HUES48 (cell line): ENCODE measurements around the gene BICRAL.

ENCODE experiments used
- H3K27ac ChIP-seq: one replicate; pipeline ENCODE4 v1.7.0; 2013; ENCODE audit warnings: low read depth, low read length, inconsistent platforms
- H3K27me3 ChIP-seq: 2 replicates; pipeline ENCODE4 v1.6.1; 2013; ENCODE audit warnings: mild to moderate bottlenecking, low read length; ENCODE audit not compliant: control insufficient read depth, insufficient read depth
- H3K36me3 ChIP-seq: 2 replicates; pipeline ENCODE4 v1.6.1; 2013; ENCODE audit warnings: low read length; ENCODE audit not compliant: control insufficient read depth, insufficient read depth
- H3K4me1 ChIP-seq: 2 replicates; pipeline ENCODE4 v1.6.1; 2013; ENCODE audit warnings: mild to moderate bottlenecking, low read length; ENCODE audit not compliant: control insufficient read depth, insufficient read depth
- H3K4me3 ChIP-seq: 2 replicates; pipeline ENCODE4 v1.5.1; 2013; ENCODE audit warnings: mild to moderate bottlenecking, low read depth, low read length
- H3K9ac ChIP-seq: 2 replicates; pipeline ENCODE4 v1.6.1; 2013; ENCODE audit warnings: mild to moderate bottlenecking, low read depth, low read length, moderate library complexity
- H3K9me3 ChIP-seq: 2 replicates; pipeline ENCODE4 v1.6.1; 2013; ENCODE audit warnings: low read length; ENCODE audit not compliant: control insufficient read depth, insufficient read depth

Gene BICRAL

GRCh38 chr6:42819803-42820511, 38.1 kb downstream of the BICRAL start:
- Histone ChIP-seq H3K27me3 (no peaks in the 10 kb centered on the region), H3K27ac (peak overlapping the region; percentile 49), H3K9ac (no peak overlapping the region), H3K4me1 (peaks cover 31% of the 10 kb centered on the region), H3K4me3 (no peak overlapping the region), H3K9me3 (no peaks in the 10 kb centered on the region), H3K36me3 (peaks cover 19% of the 10 kb centered on the region)

GRCh38 chr6:42820512-42821340, 38.9 kb downstream of the BICRAL start:
- peaks cover 31% of the 10 kb centered on the region for H3K4me1 ChIP-seq
- peak overlapping the region; percentile 49 for H3K27ac ChIP-seq
- no peaks in the 10 kb centered on the region for H3K9me3 ChIP-seq
- no peak overlapping the region for H3K4me3 ChIP-seq
- H3K9ac ChIP-seq, result no peak overlapping the region
- peaks cover 19% of the 10 kb centered on the region for H3K36me3 ChIP-seq
- H3K27me3 ChIP-seq, result no peaks in the 10 kb centered on the region

GRCh38 chr6:42821341-42821668, 39.5 kb downstream of the BICRAL start:
- peaks cover 20% of the 10 kb centered on the region for H3K36me3 ChIP-seq
- no peaks in the 10 kb centered on the region for H3K9me3 ChIP-seq
- no peak overlapping the region for H3K4me3 ChIP-seq
- peak overlapping the region; percentile 49 for H3K27ac ChIP-seq
- H3K27me3 ChIP-seq, result no peaks in the 10 kb centered on the region
- peaks cover 31% of the 10 kb centered on the region for H3K4me1 ChIP-seq
- no peak overlapping the region for H3K9ac ChIP-seq

GRCh38 chr6:42821846-42822245, 40.0 kb downstream of the BICRAL start:
- no peak overlapping the region for H3K9ac ChIP-seq
- peaks cover 31% of the 10 kb centered on the region for H3K4me1 ChIP-seq
- H3K4me3 ChIP-seq, result no peak overlapping the region
- no peaks in the 10 kb centered on the region for H3K9me3 ChIP-seq
- no peaks in the 10 kb centered on the region for H3K27me3 ChIP-seq
- H3K36me3 ChIP-seq, result peaks cover 23% of the 10 kb centered on the region
- H3K27ac ChIP-seq, result no peak overlapping the region

- Histone ChIP-seq H3K9me3 (no peaks in the 10 kb centered on the region), H3K9ac (no peak overlapping the region), H3K27me3 (no peaks in the 10 kb centered on the region), H3K36me3 (peaks cover 49% of the 10 kb centered on the region), H3K27ac (no peak overlapping the region), H3K4me1 (no peaks in the 10 kb centered on the region), H3K4me3 (no peak overlapping the region)
Measured at GRCh38 chr6:42829561-42830092, 47.8 kb downstream of the BICRAL start.

- Histone ChIP-seq H3K9ac (no peak overlapping the region), H3K4me1 (no peaks in the 10 kb centered on the region), H3K9me3 (no peaks in the 10 kb centered on the region), H3K27ac (no peak overlapping the region), H3K4me3 (no peak overlapping the region), H3K36me3 (peaks cover 48% of the 10 kb centered on the region), H3K27me3 (no peaks in the 10 kb centered on the region)
Measured at GRCh38 chr6:42831237-42831636, 49.4 kb downstream of the BICRAL start.

- Histone ChIP-seq H3K9me3 (no peaks in the 10 kb centered on the region), H3K27ac (no peak overlapping the region), H3K9ac (no peak overlapping the region), H3K36me3 (peaks cover 28% of the 10 kb centered on the region), H3K27me3 (no peaks in the 10 kb centered on the region), H3K4me3 (no peak overlapping the region), H3K4me1 (no peaks in the 10 kb centered on the region)
Measured at GRCh38 chr6:42834056-42834455, 52.2 kb downstream of the BICRAL start.

GRCh38 chr6:42841844-42842584, 60.2 kb downstream of the BICRAL start:
- H3K36me3 ChIP-seq, result peaks cover 5% of the 10 kb centered on the region
- H3K27me3 ChIP-seq, result no peaks in the 10 kb centered on the region
- no peaks in the 10 kb centered on the region for H3K9me3 ChIP-seq
- H3K4me1 ChIP-seq, result no peaks in the 10 kb centered on the region
- H3K4me3 ChIP-seq, result no peak overlapping the region
- no peak overlapping the region for H3K9ac ChIP-seq
- H3K27ac ChIP-seq, result no peak overlapping the region

- Histone ChIP-seq H3K27me3 (no peaks in the 10 kb centered on the region), H3K27ac (no peak overlapping the region), H3K36me3 (peaks cover 5% of the 10 kb centered on the region), H3K9me3 (no peaks in the 10 kb centered on the region), H3K4me3 (no peak overlapping the region), H3K9ac (no peak overlapping the region), H3K4me1 (no peaks in the 10 kb centered on the region)
Measured at GRCh38 chr6:42845327-42845694, 63.5 kb downstream of the BICRAL start.

GRCh38 chr6:42846505-42846904, 64.7 kb downstream of the BICRAL start:
- H3K4me3 ChIP-seq, result no peak overlapping the region
- H3K9me3 ChIP-seq, result no peaks in the 10 kb centered on the region
- H3K27ac ChIP-seq, result no peak overlapping the region
- peaks cover 5% of the 10 kb centered on the region for H3K36me3 ChIP-seq
- no peaks in the 10 kb centered on the region for H3K4me1 ChIP-seq
- no peak overlapping the region for H3K9ac ChIP-seq
- H3K27me3 ChIP-seq, result no peaks in the 10 kb centered on the region

- H3K4me3 ChIP-seq, result no peak overlapping the region
- peaks cover 14% of the 10 kb centered on the region for H3K36me3 ChIP-seq
- no peak overlapping the region for H3K27ac ChIP-seq
- no peak overlapping the region for H3K9ac ChIP-seq
- no peaks in the 10 kb centered on the region for H3K9me3 ChIP-seq
- no peaks in the 10 kb centered on the region for H3K27me3 ChIP-seq
- no peaks in the 10 kb centered on the region for H3K4me1 ChIP-seq
Measured at GRCh38 chr6:42848700-42849099, 66.8 kb downstream of the BICRAL start.
